ENCODE measurements around the gene MRPL28.

- TF ChIP-seq POLR2AphosphoS5 (IDR thresholded peaks at IDR 0.05) (no peak), CTCF (IDR thresholded peaks at IDR 0.05) (no peak)
Measured at GRCh38 chr16:381012-381788, 10.9 kb upstream of the MRPL28 start.
